Karpas-422 (cell line): ENCODE measurements around the gene ARL2. TPM values are rescaled to one million over a fixed set of nuclear protein-coding genes. Genes with fewer than 3 reads are reported as not detected.

Experiments used
- DNase-seq: peaks from one replicate; pipeline ENCODE4 v3.0.0-alpha.2; 2015
- H2AFZ ChIP-seq: fragments of 200-600 bp; sonication (generic); 2 replicates; pipeline ENCODE4 v1.6.1; 2014; ENCODE audit warnings: antibody characterized with exemption, low read length, mixed read lengths
- H3K27ac ChIP-seq: fragments of 200-600 bp; sonication (generic); 2 replicates; pipeline ENCODE4 v1.5.1; 2014; ENCODE audit warnings: mild to moderate bottlenecking, low read length, moderate library complexity
- H3K27me3 ChIP-seq: fragments of 200-600 bp; sonication (generic); 2 replicates; pipeline ENCODE4 v1.6.1; 2014; ENCODE audit warnings: low read length, mixed read lengths
- H3K36me3 ChIP-seq: fragments of 200-600 bp; sonication (generic); 2 replicates; pipeline ENCODE4 v1.6.1; 2014; ENCODE audit warnings: low read length, mixed read lengths; ENCODE audit not compliant: insufficient read depth
- H3K4me1 ChIP-seq: fragments of 200-600 bp; sonication (generic); 2 replicates; pipeline ENCODE4 v1.6.1; 2014; ENCODE audit warnings: mild to moderate bottlenecking, low read length, mixed read lengths
- H3K4me2 ChIP-seq: fragments of 200-600 bp; sonication (generic); 2 replicates; pipeline ENCODE4 v1.6.1; 2014; ENCODE audit warnings: low read length, low read depth, mild to moderate bottlenecking; ENCODE audit not compliant: poor library complexity, severe bottlenecking
- H3K4me3 ChIP-seq: fragments of 200-600 bp; sonication (generic); 2 replicates; pipeline ENCODE4 v1.5.1; 2014; ENCODE audit warnings: mild to moderate bottlenecking, antibody characterized with exemption, low read length, mixed read lengths
- H3K79me2 ChIP-seq: fragments of 200-600 bp; sonication (generic); 2 replicates; pipeline ENCODE4 v1.6.1; 2014; ENCODE audit warnings: mild to moderate bottlenecking, low read length, mixed read lengths
- H3K9ac ChIP-seq: fragments of 200-600 bp; sonication (generic); 2 replicates; pipeline ENCODE4 v1.6.0; 2014; ENCODE audit warnings: low read length
- H3K9me2 ChIP-seq: fragments of 200-600 bp; sonication (generic), shearing (Covaris generic); replicated peaks from 2 replicates; pipeline ENCODE4 v1.6.0; 2014; ENCODE audit warnings: mild to moderate bottlenecking, low read length, moderate library complexity; ENCODE audit not compliant: insufficient read depth
- H3K9me3 ChIP-seq: fragments of 300-700, 200-600 bp; sonication (generic); 2 replicates; pipeline ENCODE4 v1.6.1; 2014; ENCODE audit warnings: low read length, mixed read lengths
- H4K20me1 ChIP-seq: fragments of 200-600 bp; sonication (generic); 2 replicates; pipeline ENCODE4 v1.6.1; 2014; ENCODE audit warnings: mild to moderate bottlenecking, antibody characterized with exemption, low read length, low read depth; ENCODE audit not compliant: insufficient read depth
- small RNA-seq: library from RNA; depleted of rRNA; stranded (forward); fragments of <200 nt; gene quantifications from one replicate; pipeline ENCODE3, GENCODE V24; 2014
- total RNA-seq: library from RNA; depleted of rRNA; stranded (reverse); fragments of >200 nt; shearing (Covaris generic); gene quantifications from 2 replicates; pipeline ENCODE4 v1.2.3, GENCODE V29; 2014; ENCODE audit warnings: low replicate concordance; rRNA removed

ARL2 gene
- total RNA-seq, 1 experiment from 2014 or later = 28.9 TPM

DNA sequence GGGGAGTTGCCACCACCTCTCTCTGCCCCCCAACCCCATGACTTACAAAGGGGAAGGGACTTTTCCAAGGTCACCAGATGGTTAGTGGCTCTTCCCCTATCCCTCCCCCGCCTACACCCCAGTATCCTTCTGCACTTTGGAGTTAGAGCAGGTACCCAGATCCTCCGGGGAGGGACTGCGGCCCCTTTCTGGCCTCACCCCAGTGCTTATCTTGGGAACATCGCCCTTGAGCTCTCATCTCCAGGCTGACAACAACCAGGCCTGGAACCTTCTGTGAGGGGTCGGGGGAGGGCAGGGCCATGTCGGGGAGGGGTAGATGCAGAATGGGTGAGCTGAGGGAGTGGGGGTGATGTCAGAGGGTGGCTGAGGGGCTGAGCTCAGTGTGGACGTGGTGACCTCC, 51.9 kb downstream of the ARL2 start:
- Histone ChIP-seq H3K9me2 (no peaks in the 10 kb centered on the region), H3K4me3 (no peak overlapping the region), H3K9me3 (no peaks in the 10 kb centered on the region), H3K36me3 (no peaks in the 10 kb centered on the region), H3K4me1 (no peaks in the 10 kb centered on the region), H3K79me2 (no peaks in the 10 kb centered on the region), H3K27ac (no peak overlapping the region), H3K9ac (no peak overlapping the region), H3K27me3 (no peaks in the 10 kb centered on the region), H2AFZ (no peak overlapping the region), H3K4me2 (no peak overlapping the region), H4K20me1 (no peaks in the 10 kb centered on the region)
- DNase-seq = no peak

DNA sequence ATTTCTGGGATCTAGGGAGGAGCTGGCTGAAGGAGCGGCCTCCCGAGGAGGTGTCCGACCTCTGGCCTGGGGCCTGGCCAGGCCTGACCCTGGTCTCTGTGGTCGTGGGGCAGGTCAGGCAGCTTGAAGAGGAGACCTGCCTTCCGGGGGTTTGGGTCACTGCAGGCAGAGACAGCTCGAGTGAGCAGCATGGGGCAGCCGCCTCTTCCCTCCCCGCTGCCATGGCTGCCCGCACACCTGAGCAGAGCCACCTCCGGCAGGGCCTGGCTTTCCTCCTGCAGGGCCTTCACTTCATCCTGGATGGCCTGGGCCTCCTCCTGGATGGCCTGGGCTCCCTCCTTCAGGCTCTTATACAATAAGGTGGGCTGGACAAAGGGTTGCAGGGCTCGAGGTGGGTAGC, 52.4 kb downstream of the ARL2 start:
- no peak overlapping the region for H3K9ac ChIP-seq
- no peaks in the 10 kb centered on the region for H3K27me3 ChIP-seq
- H3K4me3 ChIP-seq = no peak overlapping the region
- H3K9me2 ChIP-seq = no peaks in the 10 kb centered on the region
- H4K20me1 ChIP-seq = no peaks in the 10 kb centered on the region
- no peak overlapping the region for H2AFZ ChIP-seq
- no peak overlapping the region for H3K4me2 ChIP-seq
- no peaks in the 10 kb centered on the region for H3K36me3 ChIP-seq
- H3K4me1 ChIP-seq = no peaks in the 10 kb centered on the region
- no peaks in the 10 kb centered on the region for H3K9me3 ChIP-seq
- H3K27ac ChIP-seq = no peak overlapping the region
- H3K79me2 ChIP-seq = no peaks in the 10 kb centered on the region
- no peak for DNase-seq

DNA sequence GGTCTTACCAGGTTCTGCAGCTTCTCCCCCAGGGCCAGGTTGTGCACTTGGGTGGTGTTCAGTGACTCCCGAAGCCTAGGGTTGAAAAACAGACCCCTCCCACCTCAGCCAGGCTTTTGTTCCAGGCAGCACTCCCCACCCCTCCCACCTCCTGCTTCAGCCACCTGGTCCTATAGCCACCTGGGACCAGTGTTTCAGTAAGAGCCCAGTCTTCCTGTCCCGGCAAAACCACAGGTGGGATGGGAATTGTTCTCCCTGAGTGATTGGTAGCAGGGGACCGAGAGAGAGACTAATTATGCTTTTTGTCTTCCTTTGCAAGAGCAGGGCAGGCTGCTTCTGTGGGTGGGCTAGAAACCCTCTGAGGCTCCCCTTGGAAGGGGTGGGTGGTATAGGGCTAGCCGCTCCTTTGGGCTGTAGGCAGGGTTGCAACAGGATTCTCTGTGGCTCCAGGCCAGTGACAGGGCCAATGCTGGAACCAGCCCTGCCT, 52.9 kb downstream of the ARL2 start:
- no peak for DNase-seq

DNA sequence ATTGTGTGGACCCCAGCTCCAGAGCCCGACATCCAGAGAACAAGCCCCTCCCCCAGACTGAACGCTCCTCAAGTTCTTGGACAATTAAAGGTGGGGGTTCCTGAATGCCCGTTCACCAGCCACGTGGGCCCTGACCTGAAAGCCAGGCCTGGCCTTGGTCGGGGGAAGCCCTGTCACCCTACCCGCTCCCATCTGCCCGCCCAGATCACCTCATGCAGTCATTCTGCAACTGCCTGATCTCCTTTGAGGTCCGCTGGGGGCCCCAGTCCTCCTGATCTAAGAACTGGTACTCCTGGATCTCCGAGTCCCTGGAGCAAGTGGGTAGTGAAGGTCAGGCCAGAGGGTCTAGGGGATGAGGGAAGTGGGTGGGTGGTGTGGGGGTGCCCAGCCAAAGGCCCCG, 53.5 kb downstream of the ARL2 start:
- Histone ChIP-seq H3K27me3 (no peaks in the 10 kb centered on the region), H3K36me3 (no peaks in the 10 kb centered on the region), H3K27ac (no peak overlapping the region), H3K4me3 (no peak overlapping the region), H4K20me1 (no peaks in the 10 kb centered on the region), H3K4me1 (peaks cover 9% of the 10 kb centered on the region), H3K9me3 (no peaks in the 10 kb centered on the region), H3K9me2 (no peaks in the 10 kb centered on the region), H2AFZ (no peak overlapping the region), H3K4me2 (no peak overlapping the region), H3K79me2 (no peaks in the 10 kb centered on the region), H3K9ac (no peak overlapping the region)
- no peak for DNase-seq

More for the DNA sequence above, 52.9 kb downstream of the ARL2 start:
- Histone ChIP-seq H4K20me1 (no peaks in the 10 kb centered on the region), H3K27ac (no peak overlapping the region), H3K27me3 (no peaks in the 10 kb centered on the region), H3K9ac (no peak overlapping the region), H3K4me1 (peaks cover 3% of the 10 kb centered on the region), H3K4me2 (no peak overlapping the region), H3K79me2 (no peaks in the 10 kb centered on the region), H3K36me3 (no peaks in the 10 kb centered on the region), H3K4me3 (no peak overlapping the region), H3K9me3 (no peaks in the 10 kb centered on the region), H2AFZ (no peak overlapping the region), H3K9me2 (no peaks in the 10 kb centered on the region)

DNA sequence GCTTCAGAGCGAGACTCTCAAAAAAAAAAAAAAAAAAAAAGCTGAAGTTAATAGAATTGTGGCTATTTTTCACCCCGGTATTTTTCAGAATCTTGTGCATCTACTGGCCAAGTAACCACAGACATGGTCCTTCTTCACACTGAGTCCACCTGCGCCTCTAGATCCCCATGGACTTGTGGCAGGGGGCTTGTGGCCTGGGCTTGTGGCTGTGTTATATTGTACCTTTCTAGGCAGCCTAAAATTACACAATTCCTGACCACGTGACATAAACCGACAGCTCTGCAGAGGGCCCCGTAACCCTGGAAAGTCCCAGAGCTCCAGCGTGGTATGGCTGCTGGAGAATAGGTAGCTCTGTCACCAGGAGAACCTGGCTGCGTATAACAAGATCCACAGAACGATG, 55.3 kb downstream of the ARL2 start:
- no peaks in the 10 kb centered on the region for H3K79me2 ChIP-seq
- no peak overlapping the region for H3K27ac ChIP-seq
- no peak overlapping the region for H2AFZ ChIP-seq
- no peak overlapping the region for H3K4me3 ChIP-seq
- H3K27me3 ChIP-seq = no peaks in the 10 kb centered on the region
- H3K36me3 ChIP-seq = no peaks in the 10 kb centered on the region
- H3K4me1 ChIP-seq = peaks cover 12% of the 10 kb centered on the region
- no peak overlapping the region for H3K4me2 ChIP-seq
- no peaks in the 10 kb centered on the region for H4K20me1 ChIP-seq
- no peak for DNase-seq
- H3K9ac ChIP-seq = no peak overlapping the region
- no peaks in the 10 kb centered on the region for H3K9me3 ChIP-seq
- no peaks in the 10 kb centered on the region for H3K9me2 ChIP-seq

Small RNA genes within 50 kb of the gene (small RNA-seq; reads per million reads assigned to genes)
- gene MIR6879 = not detected
- gene SNX15 = not detected

Other genes starting within 250 kb of the ARL2 start
- 156 and 329 TPM in 2 replicates for gene SF1, start 235.6 kb upstream of the ARL2 start, total RNA-seq
- 62.0 and 84.2 TPM in 2 replicates for gene MAP4K2, start 210.9 kb upstream of the ARL2 start, total RNA-seq
- 27.6 and 28.3 TPM in 2 replicates for gene MEN1, start 203.6 kb upstream of the ARL2 start, total RNA-seq
- 0.15 and 0.22 TPM in 2 replicates for gene CDC42BPG, start 169.5 kb upstream of the ARL2 start, total RNA-seq
- gene EHD1, start 135.5 kb upstream of the ARL2 start, total RNA-seq = 30.8 and 77.3 TPM in 2 replicates
- gene ATG2A, start 97.0 kb upstream of the ARL2 start, total RNA-seq = 16.2 and 24.6 TPM in 2 replicates
- 1.8 and 7.5 TPM in 2 replicates for gene PPP2R5B, start 89.5 kb upstream of the ARL2 start, total RNA-seq
- not detected in 2 replicates for gene GPHA2, start 78.3 kb upstream of the ARL2 start, total RNA-seq
- not detected in 2 replicates for gene MAJIN, start 42.1 kb upstream of the ARL2 start, total RNA-seq
- gene BATF2, start 17.2 kb upstream of the ARL2 start, total RNA-seq = 0.18 and 1.1 TPM in 2 replicates
- gene SNX15, start 13.3 kb downstream of the ARL2 start, total RNA-seq = 14.2 and 17.6 TPM in 2 replicates
- gene SAC3D1, start 27.1 kb downstream of the ARL2 start, total RNA-seq = 1.9 and 11.9 TPM in 2 replicates
- not detected in 2 replicates for gene NAALADL1, start 44.4 kb downstream of the ARL2 start, total RNA-seq
- gene CDCA5, start 69.9 kb downstream of the ARL2 start, total RNA-seq = 24.3 and 28.2 TPM in 2 replicates
- gene ZFPL1, start 70.1 kb downstream of the ARL2 start, total RNA-seq = 19.0 and 40.7 TPM in 2 replicates
- gene VPS51, start 82.1 kb downstream of the ARL2 start, total RNA-seq = 78.9 and 193 TPM in 2 replicates
- 160 and 161 TPM in 2 replicates for gene TM7SF2, start 97.7 kb downstream of the ARL2 start, total RNA-seq
- gene ZNHIT2, start 103.5 kb downstream of the ARL2 start, total RNA-seq = 11.3 and 18.0 TPM in 2 replicates
- gene FAU, start 108.0 kb downstream of the ARL2 start, total RNA-seq = 662 and 1,340 TPM in 2 replicates
- 44.5 and 65.8 TPM in 2 replicates for gene MRPL49, start 108.2 kb downstream of the ARL2 start, total RNA-seq
- gene SYVN1, start 120.4 kb downstream of the ARL2 start, total RNA-seq = 73.6 and 118 TPM in 2 replicates
- not detected in 2 replicates for gene SPDYC, start 156.1 kb downstream of the ARL2 start, total RNA-seq
- 96.5 and 115 TPM in 2 replicates for gene CAPN1, start 167.8 kb downstream of the ARL2 start, total RNA-seq
- 13.2 and 19.0 TPM in 2 replicates for gene POLA2, start 247.8 kb downstream of the ARL2 start, total RNA-seq